ES-I3 (cell line): Measurements from ENCODE around the gene TEX14.
A peak's percentile ranks its signal among the peaks of the same experiment; 100 is the strongest.
"Not testable (repeated sequence)": the region's sequence is repeated elsewhere in the genome, so short reads cannot be mapped to it uniquely, and the experiment has no call there.

Experiments
- H3K36me3 ChIP-seq: 2 replicates; pipeline ENCODE4 v1.6.1; 2013; ENCODE audit warnings: mild to moderate bottlenecking, low read length, control low read depth, moderate library complexity; ENCODE audit not compliant: insufficient read depth
- H3K4me1 ChIP-seq: 2 replicates; pipeline ENCODE4 v1.6.1; 2013; ENCODE audit warnings: mild to moderate bottlenecking, control low read depth, low read length; ENCODE audit not compliant: insufficient read depth
- H3K9ac ChIP-seq: 2 replicates; pipeline ENCODE4 v1.6.1; 2013; ENCODE audit warnings: low read depth, mild to moderate bottlenecking, low read length, moderate library complexity
- H3K9me3 ChIP-seq: 2 replicates; pipeline ENCODE4 v1.6.1; 2013; ENCODE audit warnings: mild to moderate bottlenecking, low read length, moderate library complexity; ENCODE audit not compliant: control insufficient read depth, insufficient read depth

The TEX14 gene

DNA sequence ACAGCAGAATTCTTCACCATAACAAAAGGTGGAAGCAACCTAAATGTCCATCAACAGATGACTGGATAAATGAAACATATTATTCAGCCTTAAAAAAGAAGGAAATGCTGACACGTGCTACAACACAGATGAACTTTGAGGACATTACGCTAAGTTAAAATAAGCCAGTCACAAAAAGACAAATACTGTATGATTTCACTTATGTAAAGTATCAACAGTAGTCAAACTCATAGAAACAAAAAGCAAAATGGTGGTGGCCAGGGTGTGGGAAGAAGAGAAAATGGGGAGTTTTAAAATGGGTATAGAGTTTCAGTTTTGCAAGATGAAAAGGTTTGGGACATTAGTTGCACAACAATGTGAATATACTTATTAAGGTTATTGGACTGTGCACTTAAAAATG lies 127.6 kb downstream of the TEX14 start:
- no peaks in the 10 kb centered on the region for H3K36me3 ChIP-seq
- no peaks in the 10 kb centered on the region for H3K9me3 ChIP-seq
- H3K9ac ChIP-seq, result no peak overlapping the region

DNA sequence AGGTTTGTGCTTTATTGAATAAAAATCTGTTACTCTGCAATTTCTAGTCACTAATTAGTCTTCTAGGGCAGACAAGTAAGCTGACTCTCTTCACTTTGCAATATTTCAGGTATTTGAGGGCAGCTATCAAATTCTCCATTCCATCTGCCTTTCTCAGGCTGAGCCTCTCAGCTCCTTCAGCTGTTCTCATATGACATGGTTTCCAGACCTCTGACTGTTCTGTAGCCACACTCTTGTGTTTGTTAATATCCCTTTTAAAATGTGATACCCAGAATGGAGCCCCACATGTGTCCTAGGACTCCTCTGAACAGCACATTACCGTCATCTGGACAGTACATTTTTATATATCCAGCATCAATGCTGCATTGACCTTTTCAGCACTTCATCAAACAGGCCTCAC lies 131.3 kb downstream of the TEX14 start:
- Histone ChIP-seq H3K9ac (no peak overlapping the region), H3K9me3 (no peaks in the 10 kb centered on the region), H3K36me3 (no peaks in the 10 kb centered on the region), H3K4me1 (peaks cover 9% of the 10 kb centered on the region)

More for the DNA sequence above, 127.6 kb downstream of the TEX14 start:
- peaks cover 31% of the 10 kb centered on the region for H3K4me1 ChIP-seq

DNA sequence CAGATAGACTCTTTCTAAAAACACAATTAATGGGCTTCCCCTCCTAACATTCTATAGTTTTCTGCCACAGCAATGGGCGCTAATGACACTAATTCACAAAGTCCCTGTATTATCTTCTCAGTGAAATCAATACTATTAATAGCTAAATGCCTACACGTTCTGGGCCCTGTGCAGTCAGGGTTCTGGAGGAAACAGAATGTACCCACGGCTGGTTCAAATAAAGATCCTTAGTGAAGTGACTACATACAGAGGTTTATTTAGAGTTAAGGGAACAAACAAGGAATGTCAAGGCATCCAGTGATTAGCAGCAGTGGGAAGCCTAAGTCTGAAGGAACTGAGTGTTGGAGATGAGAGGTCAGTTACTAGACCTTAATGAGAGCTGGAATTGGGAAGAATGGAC lies 133.9 kb downstream of the TEX14 start:
- Histone ChIP-seq H3K9ac (no peak overlapping the region), H3K9me3 (no peaks in the 10 kb centered on the region), H3K36me3 (no peaks in the 10 kb centered on the region), H3K4me1 (no peaks in the 10 kb centered on the region)

DNA sequence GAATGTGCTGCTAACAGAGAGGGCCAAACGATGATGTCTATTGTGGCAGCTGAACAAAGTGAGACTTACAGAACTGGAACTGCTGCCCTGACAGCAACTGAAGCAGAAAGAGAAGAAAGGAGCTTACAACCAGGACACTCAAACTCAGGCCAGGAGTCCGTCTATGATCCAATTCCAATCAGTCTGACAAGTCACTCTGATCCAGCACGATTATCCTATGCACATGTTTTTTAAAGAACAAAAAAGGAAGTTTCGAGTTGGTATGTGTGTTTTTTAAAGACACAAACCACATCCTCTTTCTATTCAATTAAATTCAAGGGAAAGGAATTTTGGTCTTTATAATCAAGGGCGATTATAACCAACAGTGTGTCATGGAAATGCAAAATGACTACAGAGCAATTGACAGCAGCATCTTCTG lies 135.0 kb downstream of the TEX14 start:
- Histone ChIP-seq H3K9ac (no peak overlapping the region), H3K4me1 (no peaks in the 10 kb centered on the region), H3K36me3 (no peaks in the 10 kb centered on the region), H3K9me3 (no peaks in the 10 kb centered on the region)

DNA sequence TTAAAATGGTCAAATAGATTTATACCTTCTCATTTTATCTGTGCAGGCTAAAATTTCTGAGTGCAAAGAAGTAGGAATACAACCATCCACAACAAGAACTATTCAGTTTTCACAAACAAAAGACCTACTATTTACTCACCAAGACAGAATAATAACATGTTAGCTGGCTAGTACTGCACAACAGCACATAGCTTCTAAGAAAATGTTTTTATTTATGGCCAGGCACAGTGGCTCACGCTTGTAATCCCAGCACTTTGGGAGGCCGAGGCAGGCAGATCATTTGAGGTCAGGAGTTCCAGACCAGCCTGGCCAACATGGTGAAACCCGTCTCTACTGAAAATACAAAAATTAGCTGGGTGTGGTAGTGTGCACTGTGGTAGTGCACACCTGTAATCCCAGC lies 136.7 kb downstream of the TEX14 start:
- H3K9ac ChIP-seq, H3K9me3 ChIP-seq, H3K4me1 ChIP-seq, H3K36me3 ChIP-seq: not testable (repeated sequence)

DNA sequence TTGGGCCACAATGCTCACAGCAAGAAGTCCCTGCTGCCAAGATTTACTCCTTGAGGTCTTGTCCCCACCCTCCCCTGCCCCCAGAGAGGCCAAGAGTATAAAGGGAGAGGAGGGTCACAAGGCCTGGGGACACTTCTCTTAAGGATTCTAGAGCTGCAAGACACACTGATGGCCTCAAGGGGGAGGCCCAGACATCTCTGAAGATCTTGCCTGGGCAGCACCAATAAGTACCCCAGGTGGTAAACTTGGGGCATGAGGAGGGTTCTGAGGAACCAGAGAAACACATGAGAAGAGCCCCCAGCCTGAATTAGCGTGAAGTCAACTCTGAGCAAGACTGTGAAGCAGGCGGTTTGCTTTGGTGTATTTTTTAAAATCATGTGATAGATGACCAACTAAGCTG lies 150.6 kb downstream of the TEX14 start:
- H3K36me3 ChIP-seq, result no peaks in the 10 kb centered on the region
- no peaks in the 10 kb centered on the region for H3K9me3 ChIP-seq
- no peak overlapping the region for H3K9ac ChIP-seq
- peaks cover 8% of the 10 kb centered on the region for H3K4me1 ChIP-seq

DNA sequence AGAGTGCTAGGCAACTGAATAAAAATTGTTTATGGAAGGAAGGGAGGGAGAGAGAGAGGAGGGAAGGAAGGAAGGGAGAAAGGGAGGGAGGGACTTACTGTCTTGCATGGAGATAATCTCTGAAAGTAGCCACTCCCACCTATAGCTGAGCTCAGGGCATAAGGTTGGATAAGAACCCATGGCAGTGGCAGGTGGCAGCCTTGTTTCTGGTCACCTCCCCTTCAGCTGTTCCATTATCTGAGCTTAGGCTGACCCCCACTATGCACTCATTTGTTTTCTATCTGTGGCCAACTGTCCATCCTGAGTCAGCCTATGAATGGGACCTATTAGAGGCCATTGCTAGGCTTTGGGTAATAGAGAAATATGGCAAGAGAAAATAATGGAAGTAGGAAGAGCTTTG lies 152.1 kb downstream of the TEX14 start:
- no peaks in the 10 kb centered on the region for H3K9me3 ChIP-seq
- no peaks in the 10 kb centered on the region for H3K36me3 ChIP-seq
- peaks cover 18% of the 10 kb centered on the region for H3K4me1 ChIP-seq

DNA sequence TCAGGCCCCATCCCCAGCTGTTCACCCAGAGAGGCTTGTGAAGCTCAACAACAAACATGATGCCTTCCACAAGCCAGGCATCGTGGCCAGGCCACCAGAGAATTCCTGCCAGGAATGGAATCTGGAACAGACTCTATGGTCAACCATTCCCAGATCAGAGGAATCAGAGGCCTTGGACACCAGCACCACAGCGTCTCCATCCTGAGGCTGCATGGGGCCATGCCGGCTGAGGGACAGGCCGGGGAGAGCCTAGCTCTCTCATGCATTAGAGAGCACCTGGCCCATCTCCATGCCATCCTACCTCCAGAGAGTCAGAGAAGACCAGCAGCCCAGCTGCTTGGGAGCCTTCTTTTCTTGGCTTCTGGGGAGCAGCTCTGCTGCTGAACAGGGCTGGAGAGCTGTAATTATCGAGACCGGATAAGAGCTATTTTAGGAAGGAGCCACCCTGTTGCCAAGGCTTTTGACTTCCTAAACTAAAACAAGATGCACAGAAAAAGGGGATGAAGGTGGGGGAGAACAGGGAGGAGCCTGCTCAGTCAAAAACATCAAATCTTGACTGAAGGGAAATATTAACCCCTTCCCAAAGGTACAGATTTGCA lies 152.9 kb downstream of the TEX14 start:
- no peaks in the 10 kb centered on the region for H3K36me3 ChIP-seq
- peaks cover 18% of the 10 kb centered on the region for H3K4me1 ChIP-seq
- H3K9ac ChIP-seq, result no peak overlapping the region
- H3K9me3 ChIP-seq, result no peaks in the 10 kb centered on the region

More for the DNA sequence above, 152.1 kb downstream of the TEX14 start:
- no peak overlapping the region for H3K9ac ChIP-seq

DNA sequence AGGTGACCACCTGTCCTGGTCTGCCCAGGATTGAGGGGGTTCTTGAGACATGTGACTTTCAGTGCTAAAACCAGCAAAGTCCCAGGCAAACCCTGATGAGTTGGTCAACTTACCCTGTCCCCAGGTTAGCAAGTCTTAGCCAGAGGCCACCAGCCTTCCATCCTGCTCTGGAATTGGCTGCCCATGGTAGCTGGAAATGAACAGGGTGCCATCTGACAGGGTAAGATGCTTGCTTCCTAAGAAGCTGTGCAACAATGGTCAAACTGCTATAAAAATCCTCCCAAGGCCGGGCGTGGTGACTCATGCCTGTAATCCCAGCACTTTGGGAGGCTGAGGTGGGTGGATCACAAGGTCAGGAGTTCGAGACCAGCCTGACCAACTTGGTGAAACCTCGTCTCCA lies 154.6 kb downstream of the TEX14 start:
- H3K4me1 ChIP-seq, result peaks cover 29% of the 10 kb centered on the region
- no peaks in the 10 kb centered on the region for H3K9me3 ChIP-seq
- no peaks in the 10 kb centered on the region for H3K36me3 ChIP-seq
- H3K9ac ChIP-seq, result no peak overlapping the region

DNA sequence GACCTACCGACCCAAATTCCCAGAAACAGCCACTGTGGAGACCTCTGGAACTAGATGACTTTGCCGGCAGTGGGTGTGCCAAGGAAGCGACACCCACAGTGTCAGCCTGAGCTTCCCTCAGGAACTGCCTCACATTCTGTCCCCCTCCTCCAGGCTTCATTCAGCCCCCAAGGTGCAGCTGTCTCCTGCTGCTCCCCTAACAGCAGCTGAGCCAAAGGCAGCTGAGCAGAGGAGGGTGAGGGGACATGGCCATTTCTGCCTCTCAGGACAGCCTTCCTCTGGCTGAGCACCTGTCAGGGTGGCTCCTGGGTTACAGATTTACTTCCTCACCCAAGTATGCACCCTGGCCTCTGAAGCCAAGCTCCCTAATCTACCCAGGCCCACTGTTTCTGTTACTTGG lies 155.3 kb downstream of the TEX14 start:
- no peaks in the 10 kb centered on the region for H3K9me3 ChIP-seq
- H3K36me3 ChIP-seq, result no peaks in the 10 kb centered on the region
- H3K4me1 ChIP-seq, result peaks cover 24% of the 10 kb centered on the region
- H3K9ac ChIP-seq, result no peak overlapping the region

DNA sequence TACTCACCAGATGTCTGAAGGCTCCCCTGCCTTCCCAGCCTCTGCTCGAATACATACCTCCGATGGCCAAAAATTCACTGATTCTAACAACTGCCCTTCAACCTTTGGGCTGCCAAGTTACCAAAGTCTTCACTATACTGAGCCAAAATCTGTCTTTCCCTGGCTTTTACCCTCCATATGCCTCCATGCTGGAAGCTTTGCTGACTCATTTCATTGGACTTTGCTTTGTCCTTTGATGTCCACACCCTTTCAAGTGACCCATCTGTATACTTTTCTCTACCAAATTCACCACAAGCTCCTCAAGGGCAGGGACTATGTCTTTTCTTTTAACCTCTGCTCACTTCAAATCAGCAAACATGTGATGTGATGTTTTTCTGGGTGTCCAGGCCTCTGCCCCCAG lies 156.4 kb downstream of the TEX14 start:
- Histone ChIP-seq H3K36me3 (no peaks in the 10 kb centered on the region), H3K9me3 (no peaks in the 10 kb centered on the region), H3K4me1 (peaks cover 21% of the 10 kb centered on the region), H3K9ac (no peak overlapping the region)

DNA sequence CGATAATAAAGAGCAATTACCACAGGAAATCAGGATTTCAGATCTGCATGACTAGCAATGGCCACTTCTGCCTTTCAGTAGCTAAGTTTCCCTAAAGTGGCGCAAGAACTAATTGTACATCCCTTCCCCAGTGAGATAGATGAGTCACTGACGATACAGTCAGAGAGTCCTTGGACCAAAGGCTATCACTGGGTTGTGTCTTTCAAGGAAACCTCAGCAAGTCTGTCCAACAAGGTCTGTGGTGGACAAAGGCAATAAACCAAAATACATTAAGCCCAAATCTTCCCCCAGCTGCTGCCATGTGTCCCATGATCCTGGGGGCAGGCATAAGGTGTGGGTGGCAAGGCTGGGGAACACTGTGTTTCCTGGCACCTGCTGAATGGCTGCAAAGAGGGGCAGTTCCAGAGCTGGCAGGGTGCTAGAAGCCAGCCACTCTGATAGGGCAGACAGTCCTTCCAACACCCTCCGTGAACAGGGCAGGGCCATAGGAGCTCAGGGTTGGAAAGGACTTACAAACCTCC lies 156.9 kb downstream of the TEX14 start:
- H3K9ac ChIP-seq, result no peak overlapping the region
- no peaks in the 10 kb centered on the region for H3K36me3 ChIP-seq
- H3K4me1 ChIP-seq, result peaks cover 21% of the 10 kb centered on the region
- H3K9me3 ChIP-seq, result no peaks in the 10 kb centered on the region

DNA sequence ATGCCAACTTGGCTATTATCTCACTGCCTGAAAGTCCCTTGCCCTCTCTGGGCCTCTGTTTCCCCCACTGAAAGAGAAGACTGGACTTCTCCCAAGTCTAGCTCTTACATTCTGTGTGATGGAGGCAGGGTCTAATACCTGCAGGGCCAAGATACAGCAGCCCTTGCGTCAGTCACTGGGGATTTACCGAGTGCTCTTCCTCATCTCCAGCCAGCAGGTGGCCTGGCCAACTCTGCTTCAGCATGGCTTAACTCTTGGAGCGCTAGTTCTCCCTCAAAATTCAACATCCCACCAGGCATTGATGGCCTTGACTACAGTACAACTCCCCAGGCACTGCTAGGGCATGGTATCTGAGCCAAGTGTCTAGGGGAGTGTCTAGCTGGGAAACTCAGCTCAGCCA lies 157.5 kb downstream of the TEX14 start:
- H3K36me3 ChIP-seq, result no peaks in the 10 kb centered on the region
- H3K9ac ChIP-seq, result no peak overlapping the region
- no peaks in the 10 kb centered on the region for H3K9me3 ChIP-seq
- peaks cover 22% of the 10 kb centered on the region for H3K4me1 ChIP-seq

DNA sequence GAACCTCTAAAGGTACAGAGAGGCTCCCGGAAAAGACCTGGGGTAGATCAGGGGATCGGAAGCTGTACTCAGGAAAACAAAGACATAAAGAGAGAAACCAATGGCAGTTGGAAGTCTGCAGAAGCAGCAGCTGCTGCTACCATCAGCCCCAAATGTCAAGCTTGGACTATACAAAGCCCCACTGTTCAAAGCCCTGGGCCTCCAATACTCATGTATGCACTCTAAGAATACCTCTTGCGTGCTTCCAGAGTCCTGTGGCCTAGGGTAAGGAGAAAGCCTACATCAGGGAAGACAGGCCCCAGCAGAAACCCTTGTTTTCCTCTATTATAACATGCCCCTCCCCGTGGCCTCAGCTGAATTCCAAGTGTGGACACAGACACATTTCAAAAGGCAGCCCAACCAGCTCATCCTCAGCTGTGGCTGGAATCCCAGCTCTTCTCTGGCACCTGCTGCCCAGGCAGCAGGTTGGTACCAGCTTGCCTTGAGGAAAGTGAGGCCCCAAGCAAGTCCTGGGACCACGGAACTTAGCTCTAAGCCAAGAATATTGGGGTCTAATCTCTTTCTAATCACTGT lies 158.1 kb downstream of the TEX14 start:
- Histone ChIP-seq H3K9me3 (no peaks in the 10 kb centered on the region), H3K9ac (no peak overlapping the region), H3K36me3 (no peaks in the 10 kb centered on the region), H3K4me1 (peaks cover 28% of the 10 kb centered on the region)

DNA sequence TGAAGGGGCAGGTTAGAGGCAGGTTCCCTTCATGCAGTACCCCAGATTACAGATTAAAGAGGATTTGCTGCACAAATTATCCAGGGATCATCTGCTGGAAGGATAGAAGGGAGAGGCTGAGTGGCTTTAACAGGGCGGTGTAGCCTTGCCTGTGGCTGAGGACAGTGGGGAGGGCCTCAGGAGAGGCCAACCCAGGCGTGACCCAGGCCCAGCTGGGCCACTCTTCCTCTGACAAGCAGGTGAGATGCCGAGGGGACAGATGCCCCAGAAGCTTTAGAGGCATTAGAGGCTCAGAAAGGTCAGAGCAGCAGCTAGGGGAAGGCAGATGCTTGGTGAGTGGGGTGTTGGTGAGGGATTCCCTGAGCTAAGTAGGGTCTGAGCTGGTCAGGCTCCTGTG lies 159.3 kb downstream of the TEX14 start:
- H3K9ac ChIP-seq, result peak overlapping the region; percentile 82
- no peaks in the 10 kb centered on the region for H3K9me3 ChIP-seq
- peaks cover 29% of the 10 kb centered on the region for H3K4me1 ChIP-seq
- H3K36me3 ChIP-seq, result no peaks in the 10 kb centered on the region
